Ovary (tissue), 3 donors: ENCODE measurements around the gene STIMATE.

Experiments
- EP300 ChIP-seq: sonication (generic); formaldehyde crosslinking; IDR thresholded peaks from one replicate; pipeline ENCODE4 v1.6.1; 2017; ENCODE audit warnings: antibody characterized with exemption
- POLR2A ChIP-seq: fragments of 450-650 bp; IDR thresholded peaks from one replicate; pipeline ENCODE4 v1.6.1; 2017; ENCODE audit warnings: antibody characterized with exemption, mild to moderate bottlenecking, moderate library complexity
- TF ChIP-seq, protein P1 (sequence below), 3 donors: fragments of 450-650 bp in 2 of 3; fragments of 200-600 bp in 1 of 3; IDR thresholded peaks; one replicate each; pipeline versions ENCODE4 v1.5.1 to v1.8.0; 2016 to 2022; ENCODE audit warnings: antibody characterized with exemption in 3 of 3, mild to moderate bottlenecking in 1 of 3
- donor health status: DM: no; HTN: no; CAD: no.

DNA sequence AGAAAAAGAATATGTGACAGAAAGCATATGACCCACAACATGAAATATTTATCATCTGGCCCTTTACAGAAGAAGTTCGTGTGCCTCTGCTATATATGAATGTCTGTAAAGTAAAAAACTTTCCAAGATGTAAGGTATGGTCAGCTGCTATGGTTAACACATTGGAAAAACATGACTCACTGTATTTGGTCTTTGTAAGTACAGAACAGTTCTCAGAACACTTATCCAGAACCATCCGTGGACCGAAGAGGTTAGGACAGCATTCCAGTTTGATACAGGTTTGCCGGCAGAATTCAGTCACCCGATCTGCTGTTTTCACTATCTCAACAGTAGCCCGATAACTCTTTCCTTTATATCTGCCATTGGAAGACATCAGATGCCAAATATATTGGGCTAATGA lies 13.5 kb upstream of the STIMATE start:
- no peak for TF ChIP-seq POLR2A
- TF ChIP-seq, protein P1, sequence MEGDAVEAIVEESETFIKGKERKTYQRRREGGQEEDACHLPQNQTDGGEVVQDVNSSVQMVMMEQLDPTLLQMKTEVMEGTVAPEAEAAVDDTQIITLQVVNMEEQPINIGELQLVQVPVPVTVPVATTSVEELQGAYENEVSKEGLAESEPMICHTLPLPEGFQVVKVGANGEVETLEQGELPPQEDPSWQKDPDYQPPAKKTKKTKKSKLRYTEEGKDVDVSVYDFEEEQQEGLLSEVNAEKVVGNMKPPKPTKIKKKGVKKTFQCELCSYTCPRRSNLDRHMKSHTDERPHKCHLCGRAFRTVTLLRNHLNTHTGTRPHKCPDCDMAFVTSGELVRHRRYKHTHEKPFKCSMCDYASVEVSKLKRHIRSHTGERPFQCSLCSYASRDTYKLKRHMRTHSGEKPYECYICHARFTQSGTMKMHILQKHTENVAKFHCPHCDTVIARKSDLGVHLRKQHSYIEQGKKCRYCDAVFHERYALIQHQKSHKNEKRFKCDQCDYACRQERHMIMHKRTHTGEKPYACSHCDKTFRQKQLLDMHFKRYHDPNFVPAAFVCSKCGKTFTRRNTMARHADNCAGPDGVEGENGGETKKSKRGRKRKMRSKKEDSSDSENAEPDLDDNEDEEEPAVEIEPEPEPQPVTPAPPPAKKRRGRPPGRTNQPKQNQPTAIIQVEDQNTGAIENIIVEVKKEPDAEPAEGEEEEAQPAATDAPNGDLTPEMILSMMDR (IDR thresholded peaks at IDR 0.05) = no peak
- TF ChIP-seq EP300 = no peak
